DMS153 treated with DMSO at 0.1 percent for 48 hours (cell line): ENCODE data around the gene ZNF230.

Source experiments
- DNase-seq: peaks from one replicate; lab custom pipeline; 2025; ENCODE audit not compliant: unreplicated experiment; lab: John Stamatoyannopoulos, UW

The ZNF230 gene

GRCh38 chr19:44002566-44003460 lies at the start of gene ZNF230:
TSS of gene ZNF230 (plus strand) at chr19:44002957. CDS start at chr19:44007079, 4,122 bp downstream.
- DNase-seq, result peak; percentile 91

GRCh38 chr19:43956827-43957226 lies 45.9 kb upstream of the ZNF230 start:
- DNase-seq, result no peak

DNA sequence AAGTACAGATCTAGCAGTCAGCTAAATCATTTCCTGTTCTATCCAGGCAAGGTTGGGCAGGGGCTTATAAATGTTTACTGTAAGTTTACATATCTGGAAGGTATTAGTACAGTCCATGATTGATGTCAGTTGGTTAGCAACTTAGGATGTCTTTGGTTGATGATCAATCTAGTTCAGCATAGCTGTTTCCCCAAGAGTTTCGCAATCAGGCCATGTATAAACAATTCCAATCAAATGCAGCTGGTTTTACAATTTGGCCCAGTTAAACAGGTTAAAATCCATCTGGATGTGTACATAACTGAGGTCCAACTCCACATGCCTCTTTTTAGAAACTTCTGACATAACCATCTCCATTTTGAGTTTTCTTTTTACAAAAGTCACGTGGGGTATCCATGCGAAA lies 44.9 kb upstream of the ZNF230 start:
- DNase-seq, result no peak

DNA sequence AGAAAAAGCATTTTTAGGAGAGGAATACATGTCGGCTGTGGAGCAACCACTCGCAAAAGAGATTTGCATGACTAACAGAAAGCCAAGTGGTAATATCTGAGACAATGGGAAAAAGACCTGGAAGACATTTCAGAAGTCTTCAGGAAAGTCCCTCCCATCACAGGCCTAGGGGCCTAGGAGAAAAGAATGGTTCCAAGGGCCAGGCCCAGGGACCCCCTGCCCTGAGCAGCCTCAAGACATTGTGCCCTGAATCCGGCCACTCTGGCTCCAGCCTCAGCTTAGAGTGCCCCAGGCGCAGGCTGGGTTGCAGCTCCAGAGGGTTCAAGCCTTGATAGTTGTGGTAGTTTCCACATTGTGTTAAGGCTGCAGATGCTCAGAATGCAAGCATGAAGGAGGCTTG lies 42.3 kb upstream of the ZNF230 start:
- DNase-seq, result no peak

- no peak for DNase-seq
Measured at GRCh38 chr19:43966079-43966694, 36.6 kb upstream of the ZNF230 start.

- DNase-seq, result no peak
Measured at GRCh38 chr19:43976732-43977131, 26.0 kb upstream of the ZNF230 start.

DNA sequence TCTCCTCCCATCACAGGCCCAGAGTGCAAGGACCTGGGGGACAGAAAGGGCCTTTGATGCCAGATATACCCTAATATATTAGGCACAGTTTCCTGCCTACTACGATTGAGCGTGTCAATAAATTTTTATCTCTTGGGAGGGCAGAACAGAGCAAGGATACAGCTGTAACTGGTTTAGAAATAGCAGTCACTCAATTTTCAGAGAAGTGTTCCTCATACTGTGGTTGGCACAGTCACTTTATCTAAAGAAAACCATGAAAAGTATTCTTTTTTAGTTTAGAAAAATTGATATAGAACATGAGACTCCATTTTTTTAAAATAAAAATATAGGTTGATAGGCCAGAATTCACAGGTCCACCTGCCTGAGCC lies 19.2 kb upstream of the ZNF230 start:
- no peak for DNase-seq

DNA sequence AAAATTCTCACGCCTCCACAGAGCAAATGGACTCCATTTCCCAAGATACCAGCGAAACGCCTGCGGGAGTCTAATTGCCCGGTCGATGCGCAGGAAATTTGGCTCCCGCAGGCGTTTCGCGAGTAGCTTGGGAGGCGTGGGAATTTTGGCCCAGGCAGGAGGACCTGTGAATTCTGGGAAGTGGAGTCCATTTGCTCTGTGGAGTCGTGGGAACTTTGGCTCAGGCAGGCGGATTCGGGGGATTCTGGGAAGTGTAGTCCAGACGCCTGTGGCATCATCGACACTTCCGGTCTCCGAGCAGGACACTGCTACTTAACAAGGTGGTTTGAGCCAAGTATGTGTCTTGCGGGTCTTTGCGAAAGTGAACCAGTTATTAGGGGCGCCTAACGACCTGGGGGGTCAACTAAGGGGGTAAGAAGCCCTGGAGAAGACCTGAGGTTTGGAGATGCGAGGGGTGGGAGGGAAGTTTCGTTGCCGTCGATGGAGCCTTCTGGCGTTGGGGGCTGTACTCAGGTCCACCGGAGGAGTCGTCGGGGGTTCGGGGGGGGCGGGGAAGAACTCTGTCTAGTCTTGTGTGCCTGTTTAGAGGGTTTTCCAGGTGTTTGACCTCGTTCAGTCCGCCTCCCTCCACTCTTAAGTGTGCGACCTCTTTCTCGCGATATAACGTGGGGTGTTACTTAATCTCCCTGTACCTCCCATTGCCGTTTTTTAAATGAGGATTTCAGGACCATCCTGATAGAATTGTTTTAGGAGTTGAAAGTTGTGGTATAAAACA lies 18.7 kb upstream of the ZNF230 start, which contains the start of gene ZNF155:
Gene ZNF155, plus strand, starts transcription at position 277 of the 775 bp plus-strand sequence. CDS start 4,356 bp downstream, outside the sequence.
- DNase-seq, result peak; percentile 59

DNA sequence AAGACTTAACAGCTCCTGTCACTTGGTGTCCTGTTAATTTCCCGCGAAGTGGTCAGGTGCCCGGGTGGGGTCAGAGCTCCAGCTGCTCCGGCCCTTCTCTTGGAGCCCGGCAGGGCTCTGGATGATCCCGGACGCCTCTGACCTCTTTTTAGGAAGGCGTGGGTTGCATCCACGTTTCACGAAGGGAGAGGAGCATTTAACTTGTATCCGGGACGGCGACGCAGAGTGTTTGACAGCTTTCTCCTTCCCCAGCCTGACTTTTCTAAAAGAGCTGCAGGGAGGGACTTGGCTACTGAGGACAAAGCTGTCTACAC lies 18.1 kb upstream of the ZNF230 start:
- no peak for DNase-seq

DNA sequence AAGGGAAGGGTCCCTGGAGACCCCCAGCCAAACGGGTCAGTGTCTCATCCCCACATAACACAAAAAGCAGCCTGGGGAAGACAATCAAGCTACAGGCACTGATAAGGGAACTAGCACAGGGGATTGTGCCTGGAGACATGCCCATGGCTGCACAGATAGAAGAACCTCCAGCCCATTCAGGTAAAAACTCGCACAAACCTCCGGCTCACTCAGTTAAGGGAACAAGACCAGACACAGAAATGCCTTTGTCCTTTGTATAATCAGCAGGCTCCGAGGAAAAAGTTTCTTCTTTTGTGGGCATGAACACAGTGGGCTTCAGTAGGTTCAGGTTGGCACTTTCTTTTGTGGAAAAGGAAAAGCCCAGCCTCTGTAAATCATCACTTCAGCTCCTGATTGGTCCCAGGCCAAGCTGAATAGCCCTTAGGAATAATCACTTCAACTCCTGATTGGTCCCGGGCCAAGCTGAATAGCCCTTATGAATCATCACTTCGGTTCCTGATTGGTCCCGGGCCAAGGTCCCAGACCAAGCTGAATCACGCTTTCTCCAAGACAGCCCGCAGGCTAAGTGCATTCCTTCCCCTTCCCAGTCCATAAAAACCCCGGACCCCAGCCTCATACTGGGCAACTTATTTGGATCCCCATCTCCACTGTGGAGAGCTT lies 5.0 kb upstream of the ZNF230 start:
- DNase-seq, result no peak

- DNase-seq, result no peak
Measured at GRCh38 chr19:44002212-44002565, 568 bp upstream of the ZNF230 start.

DNA sequence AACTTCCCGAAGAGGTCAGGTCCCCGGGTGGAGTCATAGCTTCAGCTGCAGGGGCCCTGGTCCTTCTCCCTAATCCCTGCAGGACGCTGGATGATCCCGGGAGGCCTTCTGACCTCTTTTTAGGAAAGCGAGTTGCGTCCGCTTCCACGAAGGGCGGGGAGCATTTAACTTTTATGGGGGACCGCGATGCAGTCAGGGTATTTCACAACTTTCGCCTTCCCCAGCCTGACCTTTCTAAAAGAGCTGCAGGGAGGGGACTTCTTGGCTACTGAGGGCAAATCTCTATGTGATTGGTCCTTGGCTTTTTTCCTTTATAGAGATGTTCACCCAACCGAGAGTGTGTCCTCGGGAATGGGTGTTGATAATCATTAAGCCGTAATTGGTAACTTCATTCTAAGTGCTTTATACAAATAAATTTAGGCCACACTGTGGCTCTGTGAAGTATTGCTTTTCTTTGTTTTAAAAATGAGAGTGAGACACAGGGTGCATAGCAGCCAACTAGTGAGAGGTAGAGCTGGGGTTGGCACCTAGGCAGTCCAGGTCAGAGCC lies 778 bp downstream of the ZNF230 start:
- DNase-seq, result no peak

GRCh38 chr19:44005973-44006372 lies 3.2 kb downstream of the ZNF230 start:
- DNase-seq, result no peak

DNA sequence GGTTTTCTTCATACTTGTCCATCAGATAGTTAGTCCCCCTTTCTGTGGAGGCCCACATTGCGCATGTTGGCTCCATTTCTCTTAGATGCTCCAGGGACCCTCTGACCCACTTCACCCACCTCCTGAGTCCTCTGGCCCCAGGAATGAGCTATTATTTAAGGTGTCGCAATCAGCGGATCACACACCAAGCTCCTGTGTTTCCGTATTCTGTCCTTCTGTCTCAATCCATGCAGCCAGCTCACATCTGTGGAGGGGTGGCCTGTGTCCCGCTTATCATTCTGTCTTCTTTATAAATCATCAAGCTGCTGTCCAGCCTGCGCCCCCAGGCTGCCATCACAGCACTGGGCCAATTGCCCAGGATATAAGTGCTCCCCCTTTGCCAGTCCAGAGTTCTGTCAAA lies 4.7 kb downstream of the ZNF230 start:
- no peak for DNase-seq

DNA sequence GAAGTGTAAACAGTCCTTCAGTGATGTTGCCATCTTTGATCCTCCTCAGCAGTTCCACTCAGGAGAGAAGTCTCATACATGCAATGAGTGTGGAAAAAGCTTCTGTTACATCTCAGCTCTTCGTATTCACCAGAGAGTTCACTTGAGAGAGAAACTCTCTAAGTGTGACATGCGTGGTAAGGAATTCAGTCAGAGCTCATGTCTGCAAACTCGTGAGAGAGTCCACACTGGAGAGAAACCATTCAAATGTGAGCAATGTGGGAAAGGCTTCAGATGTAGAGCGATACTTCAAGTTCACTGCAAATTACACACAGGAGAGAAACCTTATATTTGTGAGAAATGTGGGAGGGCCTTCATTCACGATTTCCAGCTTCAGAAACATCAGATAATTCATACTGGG lies 7.7 kb downstream of the ZNF230 start:
- no peak for DNase-seq

GRCh38 chr19:44019498-44019897 lies 16.7 kb downstream of the ZNF230 start:
- DNase-seq, result no peak

DNA sequence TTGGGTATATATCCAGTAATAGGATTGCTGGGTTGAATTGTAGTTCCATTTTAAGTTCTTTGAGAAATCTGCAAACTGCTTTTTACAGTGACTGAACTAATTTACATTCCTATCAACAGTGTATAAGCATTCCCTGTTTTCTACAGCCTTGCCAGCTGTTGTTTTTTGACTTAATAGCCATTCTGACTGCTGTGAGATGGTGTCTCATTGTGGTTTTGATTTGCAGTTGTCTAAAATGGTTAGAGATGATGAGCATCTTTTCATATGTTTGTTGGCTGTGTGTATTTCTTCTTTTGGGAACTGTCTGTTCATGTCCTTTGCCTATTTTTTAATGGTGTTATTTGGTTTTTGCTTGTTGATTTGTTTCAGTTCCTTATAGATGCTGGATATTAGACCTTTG lies 18.5 kb downstream of the ZNF230 start:
- no peak for DNase-seq

GRCh38 chr19:44024900-44025216 lies 22.1 kb downstream of the ZNF230 start:
- no peak for DNase-seq

DNA sequence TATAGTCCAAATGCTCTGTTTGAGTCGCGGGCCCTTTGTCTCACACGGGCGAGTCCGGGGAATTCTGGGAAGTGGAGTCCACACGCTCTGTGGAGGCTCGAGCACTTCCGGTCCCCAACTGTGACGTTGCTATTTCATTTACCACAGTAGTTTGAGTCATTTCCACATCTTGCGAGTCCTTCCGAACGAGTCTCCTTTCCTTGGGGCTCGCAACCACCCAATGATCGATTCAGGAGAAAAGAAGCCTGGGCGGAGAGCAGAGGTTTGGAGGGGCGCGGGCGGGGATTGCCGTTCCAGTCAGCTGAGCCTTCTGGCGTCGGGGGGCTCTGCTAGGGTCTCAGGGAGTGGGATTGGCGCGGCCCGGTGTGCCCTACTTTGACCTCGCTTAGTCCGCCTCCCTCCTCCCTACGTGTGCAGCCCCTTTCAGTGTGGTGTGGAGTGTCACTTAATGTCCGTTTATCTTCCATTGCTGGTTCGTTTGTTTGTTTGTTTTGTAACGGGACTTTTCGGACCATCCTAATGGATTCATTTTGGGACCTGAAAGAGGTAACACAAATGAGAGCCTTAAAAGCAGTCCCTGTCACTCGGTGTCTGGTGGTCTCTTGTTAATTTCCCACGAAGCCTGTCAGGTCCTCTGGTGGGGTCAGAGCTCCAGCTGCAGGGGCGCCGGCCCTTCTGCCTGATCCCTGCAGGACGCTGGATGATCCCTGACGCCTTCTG lies 22.6 kb downstream of the ZNF230 start, which contains the start of gene ZNF222:
Gene ZNF222, plus strand, starts transcription at position 163 of the 720 bp plus-strand sequence. Its CDS starts 58 bp downstream, at position 221.
- peak; percentile 32 for DNase-seq

DNA sequence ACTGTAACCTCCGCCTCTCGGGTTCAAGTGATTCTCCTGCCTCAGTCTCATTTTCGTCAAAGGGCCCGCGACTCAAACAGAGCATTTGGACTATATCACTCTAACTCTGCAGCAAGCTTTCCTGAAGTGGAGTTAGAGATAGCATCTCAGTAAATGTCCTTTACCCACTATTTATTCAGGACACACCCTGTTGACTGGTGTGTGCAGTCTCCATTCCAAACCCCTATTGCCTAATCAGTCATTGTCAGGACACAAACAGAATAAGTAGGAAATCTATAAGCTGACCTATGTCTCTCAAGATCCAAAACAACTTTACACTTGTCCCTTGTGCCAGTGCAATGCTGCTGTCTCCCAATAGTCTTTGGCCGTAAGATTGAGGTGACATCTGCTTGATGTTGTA lies 23.9 kb downstream of the ZNF230 start:
- no peak for DNase-seq
